Measurements from ENCODE around the gene DGKQ. TPM values are rescaled to one million over a fixed set of nuclear protein-coding genes. Genes with fewer than 3 reads are reported as not detected.

The DGKQ gene
- total and polyA plus RNA-seq, 2 of the 13 experiments (the other 11 are each of a cell fraction or from before 2014, with no cell fraction given), result 4.5 to 7.2 TPM

DNA sequence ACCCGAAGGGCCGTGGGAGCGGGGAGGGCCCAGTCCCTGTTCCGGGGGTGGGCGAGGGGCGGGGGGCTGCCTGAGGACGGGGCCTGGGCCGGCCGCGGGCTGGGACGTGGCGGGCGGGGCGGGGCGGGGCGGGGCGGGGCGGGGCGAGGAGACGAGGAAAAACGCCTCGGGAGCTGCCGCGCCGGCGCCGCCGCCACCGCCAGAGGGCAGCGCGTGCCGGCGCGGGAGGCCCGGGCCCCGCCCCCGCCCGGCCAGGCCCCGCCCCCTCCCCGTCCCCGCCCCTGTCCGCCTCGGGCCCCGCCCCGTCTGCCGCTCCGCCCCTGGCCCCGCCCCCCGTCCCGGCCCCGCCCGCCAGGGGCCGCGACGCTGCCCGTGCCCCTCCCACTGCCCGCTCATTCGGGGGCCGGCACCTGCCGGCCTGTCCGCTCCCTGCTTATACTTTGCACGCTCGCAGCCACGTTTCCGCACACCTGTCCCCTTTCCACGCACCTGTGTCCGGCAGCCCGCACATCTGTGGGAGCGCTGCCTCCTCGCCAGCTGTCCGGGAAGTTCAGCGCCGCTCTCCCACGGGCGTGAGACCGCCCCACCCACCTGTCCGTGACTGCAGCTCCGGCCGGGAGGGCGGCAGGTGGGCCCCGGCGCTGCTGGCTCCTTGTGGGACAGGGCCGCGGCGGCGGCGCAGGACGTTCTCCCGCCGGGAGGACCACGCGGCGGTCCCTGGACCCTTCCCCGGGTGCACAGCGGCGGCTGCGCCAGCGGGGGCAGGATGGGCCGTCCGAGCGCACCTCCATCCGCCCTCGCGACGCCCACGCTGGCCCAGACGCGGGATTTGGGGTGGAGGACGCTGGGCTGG, 36.4 kb upstream of the DGKQ start (continued):
- TF ChIP-seq TCF12 (IDR thresholded peaks at IDR 0.05), result no peak
- TF ChIP-seq TCF12 (CRISPR knock-in tag; IDR thresholded peaks at IDR 0.05), result 0 out of 2 replicates have a peak, but pooled peaks have one; percentile 35
- TF ChIP-seq SSRP1 (CRISPR knock-in tag; IDR thresholded peaks at IDR 0.05), result no peak
- TF ChIP-seq CBX1 (IDR thresholded peaks at IDR 0.05; ENCODE audit: low read depth), result no peak
- peak; percentile 41; the same call in 1 of the 2 replicates for TF ChIP-seq ZNF839 (CRISPR knock-in tag; IDR thresholded peaks at IDR 0.05; ENCODE audit: borderline replicate concordance)
- TF ChIP-seq, protein P1, sequence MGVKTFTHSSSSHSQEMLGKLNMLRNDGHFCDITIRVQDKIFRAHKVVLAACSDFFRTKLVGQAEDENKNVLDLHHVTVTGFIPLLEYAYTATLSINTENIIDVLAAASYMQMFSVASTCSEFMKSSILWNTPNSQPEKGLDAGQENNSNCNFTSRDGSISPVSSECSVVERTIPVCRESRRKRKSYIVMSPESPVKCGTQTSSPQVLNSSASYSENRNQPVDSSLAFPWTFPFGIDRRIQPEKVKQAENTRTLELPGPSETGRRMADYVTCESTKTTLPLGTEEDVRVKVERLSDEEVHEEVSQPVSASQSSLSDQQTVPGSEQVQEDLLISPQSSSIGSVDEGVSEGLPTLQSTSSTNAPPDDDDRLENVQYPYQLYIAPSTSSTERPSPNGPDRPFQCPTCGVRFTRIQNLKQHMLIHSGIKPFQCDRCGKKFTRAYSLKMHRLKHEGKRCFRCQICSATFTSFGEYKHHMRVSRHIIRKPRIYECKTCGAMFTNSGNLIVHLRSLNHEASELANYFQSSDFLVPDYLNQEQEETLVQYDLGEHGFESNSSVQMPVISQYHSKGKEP (CRISPR knock-in tag; IDR thresholded peaks at IDR 0.05), result no peak
- TF ChIP-seq ZSCAN31 (CRISPR knock-in tag; IDR thresholded peaks at IDR 0.05; ENCODE audit: low read depth), result no peak
- no peak for TF ChIP-seq ZNF317 (CRISPR knock-in tag; IDR thresholded peaks at IDR 0.05)
- TF ChIP-seq, protein P2, sequence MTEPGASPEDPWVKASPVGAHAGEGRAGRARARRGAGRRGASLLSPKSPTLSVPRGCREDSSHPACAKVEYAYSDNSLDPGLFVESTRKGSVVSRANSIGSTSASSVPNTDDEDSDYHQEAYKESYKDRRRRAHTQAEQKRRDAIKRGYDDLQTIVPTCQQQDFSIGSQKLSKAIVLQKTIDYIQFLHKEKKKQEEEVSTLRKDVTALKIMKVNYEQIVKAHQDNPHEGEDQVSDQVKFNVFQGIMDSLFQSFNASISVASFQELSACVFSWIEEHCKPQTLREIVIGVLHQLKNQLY (CRISPR knock-in tag; IDR thresholded peaks at IDR 0.05), result no peak
- no peak for TF ChIP-seq KLF11 (CRISPR knock-in tag; IDR thresholded peaks at IDR 0.05)
- TF ChIP-seq ETV6 (CRISPR knock-in tag; conservative IDR thresholded peaks at IDR 0.05), result no peak
- no peak for TF ChIP-seq FOXK2 (IDR thresholded peaks at IDR 0.05)
- no peak for TF ChIP-seq SP2 (CRISPR knock-in tag; IDR thresholded peaks at IDR 0.05)
- TF ChIP-seq, protein P3, sequence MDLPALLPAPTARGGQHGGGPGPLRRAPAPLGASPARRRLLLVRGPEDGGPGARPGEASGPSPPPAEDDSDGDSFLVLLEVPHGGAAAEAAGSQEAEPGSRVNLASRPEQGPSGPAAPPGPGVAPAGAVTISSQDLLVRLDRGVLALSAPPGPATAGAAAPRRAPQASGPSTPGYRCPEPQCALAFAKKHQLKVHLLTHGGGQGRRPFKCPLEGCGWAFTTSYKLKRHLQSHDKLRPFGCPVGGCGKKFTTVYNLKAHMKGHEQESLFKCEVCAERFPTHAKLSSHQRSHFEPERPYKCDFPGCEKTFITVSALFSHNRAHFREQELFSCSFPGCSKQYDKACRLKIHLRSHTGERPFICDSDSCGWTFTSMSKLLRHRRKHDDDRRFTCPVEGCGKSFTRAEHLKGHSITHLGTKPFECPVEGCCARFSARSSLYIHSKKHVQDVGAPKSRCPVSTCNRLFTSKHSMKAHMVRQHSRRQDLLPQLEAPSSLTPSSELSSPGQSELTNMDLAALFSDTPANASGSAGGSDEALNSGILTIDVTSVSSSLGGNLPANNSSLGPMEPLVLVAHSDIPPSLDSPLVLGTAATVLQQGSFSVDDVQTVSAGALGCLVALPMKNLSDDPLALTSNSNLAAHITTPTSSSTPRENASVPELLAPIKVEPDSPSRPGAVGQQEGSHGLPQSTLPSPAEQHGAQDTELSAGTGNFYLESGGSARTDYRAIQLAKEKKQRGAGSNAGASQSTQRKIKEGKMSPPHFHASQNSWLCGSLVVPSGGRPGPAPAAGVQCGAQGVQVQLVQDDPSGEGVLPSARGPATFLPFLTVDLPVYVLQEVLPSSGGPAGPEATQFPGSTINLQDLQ (CRISPR knock-in tag; IDR thresholded peaks at IDR 0.05), result no peak
- peak; percentile 64; the same call in 1 of the 2 replicates for TF ChIP-seq ZNF589 (CRISPR knock-in tag; conservative IDR thresholded peaks at IDR 0.05)
- no peak for TF ChIP-seq GZF1 (CRISPR knock-in tag; IDR thresholded peaks at IDR 0.05)
- no peak for TF ChIP-seq NR2F1 (CRISPR knock-in tag; IDR thresholded peaks at IDR 0.05)
- no peak for TF ChIP-seq IKZF1 (IDR thresholded peaks at IDR 0.05)
- TF ChIP-seq, protein P4, sequence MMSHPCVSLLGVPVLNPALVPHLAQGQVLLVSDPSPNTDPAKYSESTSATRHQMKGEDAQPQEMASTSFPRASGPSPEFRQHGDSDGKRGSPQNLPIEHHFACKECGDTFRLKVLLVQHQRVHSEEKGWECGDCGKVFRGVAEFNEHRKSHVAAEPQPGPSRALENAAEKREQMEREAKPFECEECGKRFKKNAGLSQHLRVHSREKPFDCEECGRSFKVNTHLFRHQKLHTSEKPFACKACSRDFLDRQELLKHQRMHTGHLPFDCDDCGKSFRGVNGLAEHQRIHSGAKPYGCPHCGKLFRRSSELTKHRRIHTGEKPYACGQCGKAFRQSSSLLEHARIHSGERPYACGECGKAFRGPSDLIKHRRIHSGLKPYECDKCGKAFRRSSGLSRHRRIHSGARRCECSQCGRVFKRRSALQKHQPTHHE (CRISPR knock-in tag; IDR thresholded peaks at IDR 0.05; ENCODE audit: borderline replicate concordance), result no peak
- TF ChIP-seq MAF1 (CRISPR knock-in tag; IDR thresholded peaks at IDR 0.05; ENCODE audit: borderline replicate concordance), result no peak
- TF ChIP-seq, protein P5, sequence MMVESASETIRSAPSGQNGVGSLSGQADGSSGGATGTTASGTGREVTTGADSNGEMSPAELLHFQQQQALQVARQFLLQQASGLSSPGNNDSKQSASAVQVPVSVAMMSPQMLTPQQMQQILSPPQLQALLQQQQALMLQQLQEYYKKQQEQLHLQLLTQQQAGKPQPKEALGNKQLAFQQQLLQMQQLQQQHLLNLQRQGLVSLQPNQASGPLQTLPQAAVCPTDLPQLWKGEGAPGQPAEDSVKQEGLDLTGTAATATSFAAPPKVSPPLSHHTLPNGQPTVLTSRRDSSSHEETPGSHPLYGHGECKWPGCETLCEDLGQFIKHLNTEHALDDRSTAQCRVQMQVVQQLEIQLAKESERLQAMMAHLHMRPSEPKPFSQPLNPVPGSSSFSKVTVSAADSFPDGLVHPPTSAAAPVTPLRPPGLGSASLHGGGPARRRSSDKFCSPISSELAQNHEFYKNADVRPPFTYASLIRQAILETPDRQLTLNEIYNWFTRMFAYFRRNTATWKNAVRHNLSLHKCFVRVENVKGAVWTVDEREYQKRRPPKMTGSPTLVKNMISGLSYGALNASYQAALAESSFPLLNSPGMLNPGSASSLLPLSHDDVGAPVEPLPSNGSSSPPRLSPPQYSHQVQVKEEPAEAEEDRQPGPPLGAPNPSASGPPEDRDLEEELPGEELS (CRISPR knock-in tag; IDR thresholded peaks at IDR 0.05), result no peak
- TF ChIP-seq ZNF34 (CRISPR knock-in tag; IDR thresholded peaks at IDR 0.05; ENCODE audit: borderline replicate concordance), result no peak
- no peak for TF ChIP-seq ZNF674 (CRISPR knock-in tag; IDR thresholded peaks at IDR 0.05; ENCODE audit: low read depth)
